Chondrocyte (in vitro differentiated cells): ENCODE results near the gene MRPL11. TPM values are rescaled to one million over a fixed set of nuclear protein-coding genes. Genes with fewer than 3 reads are reported as not detected.

ENCODE experiments used
- DNase-seq: peaks from one replicate; pipeline ENCODE4 v3.0.0; 2021; ENCODE audit warnings: mixed read lengths, low spot score
- H3K27ac Mint-ChIP-seq: one replicate; pipeline ENCODE4 v1.8.0; 2021; ENCODE audit warnings: mild to moderate bottlenecking, moderate library complexity, mixed read lengths; ENCODE audit not compliant: unreplicated experiment
- H3K27me3 Mint-ChIP-seq: 2 replicates; pipeline ENCODE4 v1.8.0; 2021; ENCODE audit warnings: low read depth, mixed read lengths
- H3K36me3 Mint-ChIP-seq: 2 replicates; pipeline ENCODE4 v1.8.0; 2021; ENCODE audit warnings: low read depth, mixed read lengths
- H3K4me1 Mint-ChIP-seq: 2 replicates; pipeline ENCODE4 v1.8.0; 2021; ENCODE audit warnings: low read depth, mild to moderate bottlenecking, mixed read lengths
- H3K4me3 Mint-ChIP-seq: one replicate; pipeline ENCODE4 v1.8.0; 2021; ENCODE audit warnings: mild to moderate bottlenecking, moderate library complexity, mixed read lengths; ENCODE audit not compliant: unreplicated experiment
- H3K9me3 Mint-ChIP-seq: 2 replicates; pipeline ENCODE4 v1.8.0; 2021; ENCODE audit warnings: low read depth, mixed read lengths
- CTCF ChIP-seq: fragments of 200-600 bp; sonication (generic); IDR thresholded peaks from 2 replicates; pipeline ENCODE4 v1.5.0; 2021; ENCODE audit warnings: antibody characterized with exemption, mild to moderate bottlenecking, moderate library complexity
- total RNA-seq: library from RNA; stranded (reverse); gene quantifications from 3 replicates; pipeline ENCODE4 v1.2.1, GENCODE V29; 2021

The MRPL11 gene
- total RNA-seq, 1 donor from 2014 or later, result 30.9 TPM

- H3K9me3 Mint-ChIP-seq, result no peaks in the 10 kb centered on the region
- peak overlapping the region; percentile 88 for H3K27ac Mint-ChIP-seq
- H3K4me1 Mint-ChIP-seq, result peaks cover 36% of the 10 kb centered on the region
- no peak for DNase-seq
- H3K27me3 Mint-ChIP-seq, result peaks cover 6% of the 10 kb centered on the region
- H3K4me3 Mint-ChIP-seq, result peak overlapping the region; percentile 45
- peak; percentile 76 for TF ChIP-seq CTCF
- H3K36me3 Mint-ChIP-seq, result peaks cover 5% of the 10 kb centered on the region
Observed at GRCh38 chr11:66418168-66418985, 20.3 kb downstream of the MRPL11 start.

GRCh38 chr11:66417000-66417399 is 21.6 kb downstream of the MRPL11 start:
- H3K4me1 Mint-ChIP-seq, result peaks cover 46% of the 10 kb centered on the region
- DNase-seq, result no peak
- no peak for TF ChIP-seq CTCF
- no peak overlapping the region for H3K4me3 Mint-ChIP-seq
- no peak overlapping the region for H3K27ac Mint-ChIP-seq
- H3K27me3 Mint-ChIP-seq, result peaks cover 6% of the 10 kb centered on the region
- peaks cover 2% of the 10 kb centered on the region for H3K36me3 Mint-ChIP-seq
- no peaks in the 10 kb centered on the region for H3K9me3 Mint-ChIP-seq

GRCh38 chr11:66415423-66415822 is 23.2 kb downstream of the MRPL11 start:
- Mint-ChIP-seq H3K36me3 (peaks cover 2% of the 10 kb centered on the region), H3K4me3 (no peak overlapping the region), H3K9me3 (no peaks in the 10 kb centered on the region), H3K27me3 (peaks cover 6% of the 10 kb centered on the region), H3K4me1 (peaks cover 55% of the 10 kb centered on the region), H3K27ac (no peak overlapping the region)
- no peak for TF ChIP-seq CTCF
- DNase-seq, result no peak

- Mint-ChIP-seq H3K4me1 (peaks cover 60% of the 10 kb centered on the region), H3K27me3 (peaks cover 5% of the 10 kb centered on the region), H3K9me3 (no peaks in the 10 kb centered on the region), H3K36me3 (peaks cover 2% of the 10 kb centered on the region), H3K27ac (no peak overlapping the region), H3K4me3 (no peak overlapping the region)
- no peak for TF ChIP-seq CTCF
- DNase-seq, result no peak
Observed at GRCh38 chr11:66414120-66414934, 24.3 kb downstream of the MRPL11 start.

- no peak overlapping the region for H3K4me3 Mint-ChIP-seq
- no peaks in the 10 kb centered on the region for H3K9me3 Mint-ChIP-seq
- TF ChIP-seq CTCF, result no peak
- H3K36me3 Mint-ChIP-seq, result no peaks in the 10 kb centered on the region
- no peak overlapping the region for H3K27ac Mint-ChIP-seq
- peaks cover 2% of the 10 kb centered on the region for H3K27me3 Mint-ChIP-seq
- H3K4me1 Mint-ChIP-seq, result peaks cover 53% of the 10 kb centered on the region
- no peak for DNase-seq
Observed at GRCh38 chr11:66413167-66413566, 25.5 kb downstream of the MRPL11 start.
